ENCODE measurements around the gene NCAPG2. TPM values are rescaled to one million over a fixed set of nuclear protein-coding genes. Genes with fewer than 3 reads are reported as not detected.

The NCAPG2 gene
- polyA plus RNA-seq, 1 experiment: 14.8 TPM

GRCh38 chr7:158582089-158582456, 122.5 kb downstream of the NCAPG2 start:
- POLR2A ChIA-PET: no interaction called here
- Histone ChIP-seq H3K27me3 (ENCODE audit: control insufficient read depth, insufficient read depth, low read length) (peaks cover 17% of the 10 kb centered on the region), H3K9me3 (ENCODE audit: control insufficient read depth, insufficient read depth, low read length) (peaks cover 10% of the 10 kb centered on the region), H3K4me3 (ENCODE audit: low read depth, low read length) (no peak overlapping the region), H3K27ac (ENCODE audit: low read depth, low read length) (no peak overlapping the region)
- no peak for TF ChIP-seq CTCF (IDR thresholded peaks at IDR 0.05; ENCODE audit: low read depth, low read length)
- DNase-seq (ENCODE audit: low read depth, low spot score): no peak
- CTCF ChIA-PET: no interaction called here

GRCh38 chr7:158581440-158582088, 123.0 kb downstream of the NCAPG2 start:
- POLR2A ChIA-PET: no interaction called here
- TF ChIP-seq CTCF (IDR thresholded peaks at IDR 0.05; ENCODE audit: low read depth, low read length): no peak
- CTCF ChIA-PET: no interaction called here
- no peak for DNase-seq (ENCODE audit: low read depth, low spot score)
- Histone ChIP-seq H3K4me3 (ENCODE audit: low read depth, low read length) (no peak overlapping the region), H3K27me3 (ENCODE audit: control insufficient read depth, insufficient read depth, low read length) (peaks cover 17% of the 10 kb centered on the region), H3K27ac (ENCODE audit: low read depth, low read length) (no peak overlapping the region), H3K9me3 (ENCODE audit: control insufficient read depth, insufficient read depth, low read length) (peaks cover 10% of the 10 kb centered on the region)

Small RNAs within 50 kb of the gene (small RNA-seq; reads per million reads assigned to genes)
- not detected for gene MIR5707 (ENCODE audit: insufficient read length, low read depth)
- gene THAP5P1 (ENCODE audit: insufficient read length, low read depth): not detected

Other genes starting within 250 kb of the NCAPG2 start
- 0.02 and 0.04 TPM in 2 replicates for gene PTPRN2, start 117.0 kb downstream of the NCAPG2 start, polyA plus RNA-seq (2011; rRNA removed)
- gene ESYT2, start 124.7 kb upstream of the NCAPG2 start, polyA plus RNA-seq (2011; rRNA removed): 46.9 and 54.3 TPM in 2 replicates
- gene DYNC2I1, start 151.8 kb upstream of the NCAPG2 start, polyA plus RNA-seq (2011; rRNA removed): 7.7 and 8.8 TPM in 2 replicates

All from AG04450 (cell line).